ENCODE measurements around the gene WDFY1. TPM values are rescaled to one million over a fixed set of nuclear protein-coding genes. Genes with fewer than 3 reads are reported as not detected.

The WDFY1 gene
- total RNA-seq, 1 donor from 2014 or later, result 50.1 TPM

- intact Hi-C loops (cut with DNase I), result no loop called here
- Histone ChIP-seq H3K27ac (no peak overlapping the region), H3K4me3 (no peak overlapping the region), H3K36me3 (no peaks in the 10 kb centered on the region), H3K9me3 (no peaks in the 10 kb centered on the region), H3K4me1 (no peaks in the 10 kb centered on the region), H3K27me3 (no peaks in the 10 kb centered on the region)
- no peak for TF ChIP-seq CTCF (IDR thresholded peaks at IDR 0.05)
- no peak for DNase-seq
- ATAC-seq, result no peak
These were observed 33.3 kb upstream of the WDFY1 start for GRCh38 chr2:223978451-223978850.

- no peaks in the 10 kb centered on the region for H3K9me3 ChIP-seq
- no peak for TF ChIP-seq CTCF (IDR thresholded peaks at IDR 0.05)
- no peak overlapping the region for H3K4me3 ChIP-seq
- H3K27ac ChIP-seq, result no peak overlapping the region
- H3K36me3 ChIP-seq, result no peaks in the 10 kb centered on the region
- DNase-seq (no peak), ATAC-seq (no peak)
- no peaks in the 10 kb centered on the region for H3K27me3 ChIP-seq
- intact Hi-C loops (cut with DNase I), result no loop called here
- H3K4me1 ChIP-seq, result no peaks in the 10 kb centered on the region
These were observed 31.6 kb upstream of the WDFY1 start for GRCh38 chr2:223976635-223977226.

GRCh38 chr2:223973606-223974005 lies 28.5 kb upstream of the WDFY1 start:
- Histone ChIP-seq H3K27me3 (no peaks in the 10 kb centered on the region), H3K27ac (no peak overlapping the region), H3K4me3 (no peak overlapping the region), H3K36me3 (peaks cover 5% of the 10 kb centered on the region), H3K9me3 (no peaks in the 10 kb centered on the region), H3K4me1 (no peaks in the 10 kb centered on the region)
- no peak for ATAC-seq
- intact Hi-C loops (cut with DNase I), result no loop called here
- TF ChIP-seq CTCF (IDR thresholded peaks at IDR 0.05), result no peak
- DNase-seq, result no peak

- H3K9me3 ChIP-seq, result no peaks in the 10 kb centered on the region
- DNase-seq (no peak), ATAC-seq (no peak)
- H3K36me3 ChIP-seq, result peaks cover 14% of the 10 kb centered on the region
- no peak for TF ChIP-seq CTCF (IDR thresholded peaks at IDR 0.05)
- no peak overlapping the region for H3K27ac ChIP-seq
- H3K4me3 ChIP-seq, result no peak overlapping the region
- no peaks in the 10 kb centered on the region for H3K27me3 ChIP-seq
- intact Hi-C loops (cut with DNase I), result no loop called here
- H3K4me1 ChIP-seq, result no peaks in the 10 kb centered on the region
These were observed 27.5 kb upstream of the WDFY1 start for GRCh38 chr2:223972656-223973102.

GRCh38 chr2:223971731-223972130 lies 26.6 kb upstream of the WDFY1 start:
- H3K27me3 ChIP-seq, result no peaks in the 10 kb centered on the region
- ATAC-seq (no peak), DNase-seq (no peak)
- no peak overlapping the region for H3K4me3 ChIP-seq
- peaks cover 24% of the 10 kb centered on the region for H3K36me3 ChIP-seq
- H3K9me3 ChIP-seq, result no peaks in the 10 kb centered on the region
- no peak overlapping the region for H3K27ac ChIP-seq
- H3K4me1 ChIP-seq, result no peaks in the 10 kb centered on the region
- intact Hi-C loops (cut with DNase I), result no loop called here
- TF ChIP-seq CTCF (IDR thresholded peaks at IDR 0.05), result no peak
